Transverse colon (tissue), 4 donors: ENCODE measurements around the gene GPR119. TPM values are rescaled to one million over a fixed set of nuclear protein-coding genes. Genes with fewer than 3 reads are reported as not detected.

ENCODE experiments used
- DNase-seq: peaks from one replicate; pipeline ENCODE4 v3.0.0-alpha.2; 2019
- H3K27ac ChIP-seq, 4 donors: fragments of 200-600 bp; sonication (generic); 2 replicates each; pipeline ENCODE4 v1.5.1; 2016 to 2018; ENCODE audit warnings: inconsistent platforms in 4 of 4
- H3K27me3 ChIP-seq: fragments of 200-600 bp; sonication (generic); 2 replicates; pipeline ENCODE4 v1.5.1; 2017; ENCODE audit warnings: inconsistent platforms
- H3K36me3 ChIP-seq, 4 donors: fragments of 200-600 bp; sonication (generic); 2 replicates each; pipeline ENCODE4 v1.5.1; 2017 to 2019; ENCODE audit warnings: inconsistent platforms in 4 of 4
- H3K4me1 ChIP-seq, 4 donors: fragments of 200-600 bp; sonication (generic); 2 replicates each; pipeline ENCODE4 v1.5.1; 2017 to 2020; ENCODE audit warnings: inconsistent platforms in 4 of 4
- H3K4me3 ChIP-seq, 4 donors: fragments of 200-600 bp; sonication (generic); 1 replicate in 1 of 4; 2 replicates in 3 of 4; pipeline versions ENCODE4 v1.5.1 to v1.6.1; 2017 to 2019; ENCODE audit warnings: inconsistent platforms in 4 of 4
- H3K9me3 ChIP-seq, 2 donors: fragments of 200-600 bp; sonication (generic); 2 replicates each; pipeline ENCODE4 v1.5.1; 2017 to 2019; ENCODE audit warnings: inconsistent platforms in 2 of 2
- CTCF ChIP-seq, 5 experiments: fragments of 200-600 bp in 3 of 5; fragments of 450-650 bp in 2 of 5; sonication (generic) in 3 of 5; IDR thresholded peaks; 1 replicate in 2 of 5; 2 replicates in 3 of 5; pipeline ENCODE4 v1.5.1; 2016 to 2017; ENCODE audit warnings: antibody characterized with exemption in 5 of 5, inconsistent platforms in 3 of 5, mild to moderate bottlenecking in 2 of 5, moderate library complexity in 1 of 5
- EP300 ChIP-seq: sonication (generic); formaldehyde crosslinking; IDR thresholded peaks from one replicate; pipeline ENCODE4 v1.6.1; 2017; ENCODE audit warnings: antibody characterized with exemption, low read depth
- POLR2A ChIP-seq: fragments of 450-650 bp; IDR thresholded peaks from one replicate; pipeline ENCODE4 v1.6.1; 2016; ENCODE audit warnings: antibody characterized with exemption, mild to moderate bottlenecking, moderate library complexity
- POLR2AphosphoS5 ChIP-seq, 3 donors: sonication (generic); formaldehyde crosslinking; IDR thresholded peaks; one replicate each; pipeline ENCODE4 v1.6.1; 2016; ENCODE audit warnings: antibody characterized with exemption in 3 of 3
- WGBS, 2 donors: methylation state at CpG; one replicate each; pipeline ENCODE4 v1.1.5; 2018; ENCODE audit warnings: low coverage in 1 of 2; 5-methylcytosine and 5-hydroxymethylcytosine counted together
- in situ Hi-C, 4 donors: fragments of 200-750 bp; cut with MboI; loops; one replicate each; pipeline versions ENCODE4 v1.15.0 to v1.15.1; 2017; ENCODE audit warnings: low sequenced_read_pairs in 3 of 4, low pct_ligation_motif_present in 1 of 4, low pct_unique_long_range_greater_than_20kb in 1 of 4
- intact Hi-C: fragments of 100-400 bp; cut with DNase I; formaldehyde crosslinking; loops from one replicate; pipeline ENCODE4 v1.15.1; 2023; ENCODE audit warnings: low total_unique reads
- total RNA-seq, 4 donors: library from RNA; depleted of rRNA; stranded (reverse); fragments of >200 nt; gene quantifications; one replicate each; pipeline ENCODE4 v1.1.0, GENCODE V29; 2016

Gene GPR119
- total RNA-seq, 4 donors from 2014 or later: not detected

DNA sequence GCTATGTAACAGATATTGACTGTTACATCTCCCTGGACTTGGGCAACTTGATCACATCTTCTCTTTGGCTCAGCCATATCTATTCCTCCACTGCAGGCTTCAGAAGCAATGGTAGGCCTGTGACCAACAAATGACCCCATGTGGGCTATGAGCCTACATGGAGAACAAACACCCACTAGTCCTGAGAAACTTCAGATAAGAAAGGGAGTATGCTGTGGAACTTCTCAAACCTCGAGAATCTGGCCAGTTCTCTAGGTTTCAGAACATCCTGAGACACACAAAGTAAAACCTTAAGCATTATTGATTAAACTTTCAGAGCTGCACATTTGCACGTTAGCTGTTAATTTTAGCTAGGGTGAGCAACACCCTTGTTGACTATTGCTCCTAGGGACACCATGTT is 32.6 kb upstream of the GPR119 start:
- Histone ChIP-seq H3K9me3 (no peaks in the 10 kb centered on the region), H3K36me3 (no peaks in the 10 kb centered on the region), H3K27me3 (no peaks in the 10 kb centered on the region), H3K27ac (no peak overlapping the region), H3K4me3 (no peak overlapping the region), H3K4me1 (no peaks in the 10 kb centered on the region)
- in situ Hi-C loops: no loop called here
- TF ChIP-seq POLR2A: no peak
- no peak for TF ChIP-seq POLR2AphosphoS5 (IDR thresholded peaks at IDR 0.05)
- no peak for TF ChIP-seq CTCF (IDR thresholded peaks at IDR 0.05)
- TF ChIP-seq EP300: no peak
- intact Hi-C loops: no loop called here
- DNase-seq: no peak
- WGBS, 2 donors: 52% methylated on average over 2 of the region's 2 CpGs; no CpG with 5 or more reads in 1 of the 2 donors

DNA sequence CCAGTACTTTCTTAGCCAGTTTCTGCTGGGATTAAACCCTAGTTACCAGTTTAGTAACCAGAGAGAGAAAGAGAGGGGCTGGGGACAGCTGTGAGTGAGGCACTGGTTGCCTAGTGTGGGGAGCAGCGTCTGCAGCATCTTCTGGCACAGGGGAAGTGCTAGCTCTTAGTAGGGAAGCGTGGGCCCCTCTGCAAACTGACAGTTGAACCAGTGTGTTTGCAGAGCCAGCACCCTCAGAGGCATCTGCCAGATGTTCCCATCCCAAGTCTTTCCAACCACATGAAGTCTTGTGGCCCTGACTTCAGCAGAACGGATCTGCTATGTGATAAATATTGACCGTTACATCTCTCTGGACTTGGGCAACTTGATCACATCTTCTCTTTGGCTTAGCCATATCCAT is 31.3 kb upstream of the GPR119 start:
- intact Hi-C loops: no loop called here
- in situ Hi-C loops: no loop called here
- no peaks in the 10 kb centered on the region for H3K36me3 ChIP-seq
- TF ChIP-seq CTCF (IDR thresholded peaks at IDR 0.05) (no peak), EP300 (no peak), POLR2A (no peak), POLR2AphosphoS5 (IDR thresholded peaks at IDR 0.05) (no peak)
- DNase-seq: no peak
- H3K27ac ChIP-seq: no peak overlapping the region
- H3K9me3 ChIP-seq: no peaks in the 10 kb centered on the region
- no peak overlapping the region for H3K4me3 ChIP-seq
- no peaks in the 10 kb centered on the region for H3K4me1 ChIP-seq
- WGBS, 2 donors: 83% methylated on average over 4 of the region's 4 CpGs; no CpG with 5 or more reads in 1 of the 2 donors
- no peaks in the 10 kb centered on the region for H3K27me3 ChIP-seq

- no peaks in the 10 kb centered on the region for H3K36me3 ChIP-seq
- H3K9me3 ChIP-seq: no peaks in the 10 kb centered on the region
- no peak for DNase-seq
- H3K4me1 ChIP-seq: no peaks in the 10 kb centered on the region
- intact Hi-C loops (no loop called here), in situ Hi-C loops (no loop called here)
- H3K27ac ChIP-seq: no peak overlapping the region
- no peaks in the 10 kb centered on the region for H3K27me3 ChIP-seq
- WGBS, 2 donors: 90 to 100% methylated on average over 1 to 7 of the region's 7 CpGs
- no peak overlapping the region for H3K4me3 ChIP-seq
- TF ChIP-seq EP300 (no peak), POLR2A (no peak), CTCF (IDR thresholded peaks at IDR 0.05) (no peak), POLR2AphosphoS5 (IDR thresholded peaks at IDR 0.05) (no peak)
Observed at GRCh38 chrX:130415201-130415600, 29.7 kb upstream of the GPR119 start.

DNA sequence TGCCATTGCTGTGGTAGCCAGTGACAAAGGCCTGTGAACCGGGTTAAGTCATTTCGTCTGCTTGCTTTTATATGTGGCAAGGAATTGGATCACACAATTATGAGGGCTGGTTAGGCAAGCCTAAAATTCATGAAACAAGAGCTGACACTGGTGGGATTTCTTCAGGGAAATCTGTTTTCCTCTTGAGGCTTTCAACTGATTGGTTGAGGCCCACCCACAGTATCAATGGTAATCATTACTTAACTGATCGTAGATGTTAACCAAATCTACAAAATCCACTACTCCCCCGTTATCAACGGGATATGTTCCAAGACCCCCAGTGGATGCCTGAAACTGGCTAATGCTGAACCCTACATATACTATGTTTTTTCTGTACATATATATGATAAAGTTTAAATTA is 29.3 kb upstream of the GPR119 start:
- in situ Hi-C loops (no loop called here), intact Hi-C loops (no loop called here)
- 93% methylated on average over 5 of the region's 5 CpGs; no CpG with 5 or more reads in 1 of the 2 donors for WGBS, 2 donors
- H3K27ac ChIP-seq: no peak overlapping the region
- DNase-seq: no peak
- H3K9me3 ChIP-seq: no peaks in the 10 kb centered on the region
- no peak overlapping the region for H3K4me3 ChIP-seq
- TF ChIP-seq CTCF (IDR thresholded peaks at IDR 0.05) (no peak), POLR2A (no peak), POLR2AphosphoS5 (IDR thresholded peaks at IDR 0.05) (no peak), EP300 (no peak)
- H3K27me3 ChIP-seq: no peaks in the 10 kb centered on the region
- H3K36me3 ChIP-seq: no peaks in the 10 kb centered on the region
- no peaks in the 10 kb centered on the region for H3K4me1 ChIP-seq
